ENCODE measurements around the gene SMIM32. TPM values are rescaled to one million over a fixed set of nuclear protein-coding genes. Genes with fewer than 3 reads are reported as not detected.

SMIM32 gene
- total RNA-seq, 1 donor from 2014 or later: not detected

- Mint-ChIP-seq H3K36me3 (ENCODE audit: unreplicated experiment) (peaks cover 43% of the 10 kb centered on the region), H3K9me3 (ENCODE audit: unreplicated experiment) (no peaks in the 10 kb centered on the region), H3K4me3 (ENCODE audit: unreplicated experiment) (no peak overlapping the region), H3K27ac (ENCODE audit: unreplicated experiment) (no peak overlapping the region), H3K4me1 (ENCODE audit: unreplicated experiment) (no peaks in the 10 kb centered on the region), H3K27me3 (ENCODE audit: unreplicated experiment) (no peaks in the 10 kb centered on the region)
- TF ChIP-seq CTCF (IDR thresholded peaks at IDR 0.05): no peak
- DNase-seq (ENCODE audit: extremely low spot score, unreplicated experiment): no peak
These were observed 23.7 kb downstream of the SMIM32 start for GRCh38 chr5:136169218-136169617.

- no peak for DNase-seq (ENCODE audit: extremely low spot score, unreplicated experiment)
- Mint-ChIP-seq H3K4me1 (ENCODE audit: unreplicated experiment) (no peaks in the 10 kb centered on the region), H3K27ac (ENCODE audit: unreplicated experiment) (no peak overlapping the region), H3K4me3 (ENCODE audit: unreplicated experiment) (no peak overlapping the region), H3K27me3 (ENCODE audit: unreplicated experiment) (no peaks in the 10 kb centered on the region), H3K9me3 (ENCODE audit: unreplicated experiment) (no peaks in the 10 kb centered on the region), H3K36me3 (ENCODE audit: unreplicated experiment) (peaks cover 49% of the 10 kb centered on the region)
- no peak for TF ChIP-seq CTCF (IDR thresholded peaks at IDR 0.05)
These were observed 26.1 kb downstream of the SMIM32 start for GRCh38 chr5:136166909-136167308.

- Mint-ChIP-seq H3K27ac (ENCODE audit: unreplicated experiment) (no peak overlapping the region), H3K4me1 (ENCODE audit: unreplicated experiment) (peaks cover 10% of the 10 kb centered on the region), H3K9me3 (ENCODE audit: unreplicated experiment) (no peaks in the 10 kb centered on the region), H3K27me3 (ENCODE audit: unreplicated experiment) (no peaks in the 10 kb centered on the region), H3K36me3 (ENCODE audit: unreplicated experiment) (peaks cover 49% of the 10 kb centered on the region), H3K4me3 (ENCODE audit: unreplicated experiment) (no peak overlapping the region)
- no peak for TF ChIP-seq CTCF (IDR thresholded peaks at IDR 0.05)
- DNase-seq (ENCODE audit: extremely low spot score, unreplicated experiment): no peak
These were observed 28.7 kb downstream of the SMIM32 start for GRCh38 chr5:136164226-136164625.

- Mint-ChIP-seq H3K27ac (ENCODE audit: unreplicated experiment) (no peak overlapping the region), H3K4me3 (ENCODE audit: unreplicated experiment) (no peak overlapping the region), H3K9me3 (ENCODE audit: unreplicated experiment) (no peaks in the 10 kb centered on the region), H3K27me3 (ENCODE audit: unreplicated experiment) (no peaks in the 10 kb centered on the region), H3K36me3 (ENCODE audit: unreplicated experiment) (peaks cover 35% of the 10 kb centered on the region), H3K4me1 (ENCODE audit: unreplicated experiment) (peaks cover 19% of the 10 kb centered on the region)
- no peak for TF ChIP-seq CTCF (IDR thresholded peaks at IDR 0.05)
- DNase-seq (ENCODE audit: extremely low spot score, unreplicated experiment): no peak
These were observed 31.0 kb downstream of the SMIM32 start for GRCh38 chr5:136162008-136162407.

GRCh38 chr5:136159457-136159856 is 33.5 kb downstream of the SMIM32 start:
- Mint-ChIP-seq H3K4me1 (ENCODE audit: unreplicated experiment) (peaks cover 19% of the 10 kb centered on the region), H3K36me3 (ENCODE audit: unreplicated experiment) (peaks cover 46% of the 10 kb centered on the region), H3K27ac (ENCODE audit: unreplicated experiment) (no peak overlapping the region), H3K4me3 (ENCODE audit: unreplicated experiment) (no peak overlapping the region), H3K9me3 (ENCODE audit: unreplicated experiment) (no peaks in the 10 kb centered on the region), H3K27me3 (ENCODE audit: unreplicated experiment) (no peaks in the 10 kb centered on the region)
- DNase-seq (ENCODE audit: extremely low spot score, unreplicated experiment): no peak
- no peak for TF ChIP-seq CTCF (IDR thresholded peaks at IDR 0.05)

All from osteocyte (in vitro differentiated cells).